Measurements from ENCODE around the gene GINS2. TPM values are rescaled to one million over a fixed set of nuclear protein-coding genes. Genes with fewer than 3 reads are reported as not detected.

Gene GINS2
- total and polyA plus RNA-seq, 2 donors (not counting 3 experiments of a cell fraction or from before 2014, with no cell fraction given), result 10.4 to 24.1 TPM

DNA sequence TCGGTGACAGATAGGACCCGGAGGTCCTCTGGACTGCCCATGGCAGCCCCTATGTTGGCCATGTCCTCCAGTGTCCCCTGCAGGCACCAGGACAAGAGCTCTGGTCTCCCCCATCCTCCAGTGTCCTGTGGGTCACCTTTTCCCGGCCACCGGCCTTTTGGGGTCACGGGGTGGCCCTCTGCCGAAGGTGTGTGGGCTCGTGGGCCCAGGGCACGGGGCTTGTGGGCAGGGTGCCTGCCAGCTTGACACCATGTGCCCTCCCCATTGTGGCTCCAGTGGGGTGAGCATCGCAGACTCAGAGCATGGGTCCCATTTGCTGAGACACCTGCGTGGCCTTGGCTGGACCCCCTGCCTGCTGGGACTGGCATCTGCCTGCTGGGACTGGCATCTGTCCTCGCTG lies 57.5 kb downstream of the GINS2 start:
- CTCF ChIA-PET, result interaction anchor here (3.1 kb wide), 1 partner anchor 15 kb away, joined by 12 read pairs; no protein-coding TSS in a partner anchor
- no peaks in the 10 kb centered on the region for H3K9me1 ChIP-seq (replicated peaks; ENCODE audit: control insufficient read depth, extremely low read depth, insufficient read depth, low read length)
- H3K4me3 ChIP-seq (replicated peaks in 1 of 3; ENCODE audit: insufficient read depth in 1 of 3, low read depth in 1 of 3, low read length in 3 of 3), result no peak overlapping the region
- no peaks in the 10 kb centered on the region for H3K9me3 ChIP-seq (replicated peaks; ENCODE audit: control insufficient read depth, insufficient read depth, low read length)
- no peak overlapping the region for H3K27ac ChIP-seq (ENCODE audit: insufficient read depth, low read depth, low read length)
- H3K9ac ChIP-seq (replicated peaks; ENCODE audit: extremely low read depth, insufficient read depth, low read length), result no peak overlapping the region
- H3K4me2 ChIP-seq (ENCODE audit: insufficient read depth, low read length), result no peak overlapping the region
- no TSS peak for BruUV-seq (replicated peaks)
- H3K27me3 ChIP-seq (ENCODE audit: control insufficient read depth in 2 of 2, insufficient read depth in 2 of 2, low read length in 2 of 2), result no peaks in the 10 kb centered on the region
- dilution Hi-C loops (cut with MboI; ENCODE audit: extremely low pct_ligation_motif_present, low sequenced_read_pairs), result no loop called here
- intact Hi-C loops (cut with micrococcal nuclease), result no loop called here
- POLR2A ChIA-PET, result no interaction called here
- DNase-seq (ENCODE audit: low read depth, low spot score), result no peak
- TF ChIP-seq EZH2 (IDR thresholded peaks at IDR 0.05; ENCODE audit: borderline replicate concordance, low read depth, low read length, severe bottlenecking) (no peak), FOS (IDR thresholded peaks at IDR 0.05; ENCODE audit: borderline replicate concordance, insufficient read depth, low read length) (no peak), POLR2A (IDR thresholded peaks at IDR 0.05; ENCODE audit: low read depth, low read length) (no peak), JUN (IDR thresholded peaks at IDR 0.05; ENCODE audit: borderline replicate concordance, insufficient read depth, insufficient read length, low read depth) (no peak), MYC (IDR thresholded peaks at IDR 0.05; ENCODE audit: low read depth, low read length) (no peak), POLR2AphosphoS5 (IDR thresholded peaks at IDR 0.05; ENCODE audit: insufficient read depth, low read depth, low read length) (no peak), GATA2 (IDR thresholded peaks at IDR 0.05; ENCODE audit: insufficient read depth, insufficient read length, low read depth, low read length) (no peak)
- TF ChIP-seq, protein P1, sequence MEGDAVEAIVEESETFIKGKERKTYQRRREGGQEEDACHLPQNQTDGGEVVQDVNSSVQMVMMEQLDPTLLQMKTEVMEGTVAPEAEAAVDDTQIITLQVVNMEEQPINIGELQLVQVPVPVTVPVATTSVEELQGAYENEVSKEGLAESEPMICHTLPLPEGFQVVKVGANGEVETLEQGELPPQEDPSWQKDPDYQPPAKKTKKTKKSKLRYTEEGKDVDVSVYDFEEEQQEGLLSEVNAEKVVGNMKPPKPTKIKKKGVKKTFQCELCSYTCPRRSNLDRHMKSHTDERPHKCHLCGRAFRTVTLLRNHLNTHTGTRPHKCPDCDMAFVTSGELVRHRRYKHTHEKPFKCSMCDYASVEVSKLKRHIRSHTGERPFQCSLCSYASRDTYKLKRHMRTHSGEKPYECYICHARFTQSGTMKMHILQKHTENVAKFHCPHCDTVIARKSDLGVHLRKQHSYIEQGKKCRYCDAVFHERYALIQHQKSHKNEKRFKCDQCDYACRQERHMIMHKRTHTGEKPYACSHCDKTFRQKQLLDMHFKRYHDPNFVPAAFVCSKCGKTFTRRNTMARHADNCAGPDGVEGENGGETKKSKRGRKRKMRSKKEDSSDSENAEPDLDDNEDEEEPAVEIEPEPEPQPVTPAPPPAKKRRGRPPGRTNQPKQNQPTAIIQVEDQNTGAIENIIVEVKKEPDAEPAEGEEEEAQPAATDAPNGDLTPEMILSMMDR (IDR thresholded peaks at IDR 0.05; ENCODE audit: extremely low read depth in 1 of 2, insufficient read depth in 1 of 2, low read depth in 1 of 2, low read length in 2 of 2), result no peak
- TF ChIP-seq, protein P2, sequence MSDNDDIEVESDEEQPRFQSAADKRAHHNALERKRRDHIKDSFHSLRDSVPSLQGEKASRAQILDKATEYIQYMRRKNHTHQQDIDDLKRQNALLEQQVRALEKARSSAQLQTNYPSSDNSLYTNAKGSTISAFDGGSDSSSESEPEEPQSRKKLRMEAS (IDR thresholded peaks at IDR 0.05; ENCODE audit: insufficient read depth, insufficient read length), result no peak
- H3K4me1 ChIP-seq (ENCODE audit: control insufficient read depth, extremely low read depth, insufficient read depth, low read length), result no peaks in the 10 kb centered on the region
- FAIRE-seq, result no peak
- no peaks in the 10 kb centered on the region for H3K79me2 ChIP-seq (ENCODE audit: control insufficient read depth, insufficient read depth, low read length)
- H2AFZ ChIP-seq (ENCODE audit: low read depth, low read length), result no peak overlapping the region
- no peaks in the 10 kb centered on the region for H4K20me1 ChIP-seq (replicated peaks; ENCODE audit: control insufficient read depth, extremely low read depth, insufficient read depth, low read length)
- no peaks in the 10 kb centered on the region for H3K36me3 ChIP-seq (ENCODE audit: control insufficient read depth in 2 of 2, extremely low read depth in 1 of 2, insufficient read depth in 2 of 2, low read length in 2 of 2)

All from endothelial cell of umbilical vein (primary cell).